Activated CD8-positive, alpha-beta T cell treated with anti-CD3 and anti-CD28 coated beads for 36 hours (primary cell): ENCODE data around the gene GREM1. TPM values are rescaled to one million over a fixed set of nuclear protein-coding genes. Genes with fewer than 3 reads are reported as not detected.

Source experiments
- ATAC-seq: fragments of 200-7000 bp; cut with Tn5 transposase; one replicate; pipeline ENCODE4 v1.10.0; 2021; ENCODE audit warnings: mild to moderate bottlenecking, moderate library complexity
- CTCF ChIA-PET: fragments of 350-600 bp; sonication (Branson Sonifier 250); formaldehyde crosslinking; loops from one replicate; lab custom pipeline; 2021; ENCODE audit warnings: antibody characterized with exemption; lab: Charles Lee
- POLR2A ChIA-PET: fragments of 350-600 bp; sonication (Branson Sonifier 250); formaldehyde crosslinking; loops from one replicate; lab custom pipeline; 2021; ENCODE audit warnings: antibody characterized with exemption; lab: Charles Lee
- DNase-seq: peaks from one replicate; pipeline ENCODE4 v3.0.0-alpha.2; 2020
- H3K27ac Mint-ChIP-seq: one replicate; pipeline ENCODE4 v1.8.0; 2021; ENCODE audit warnings: mild to moderate bottlenecking, mixed read lengths
- H3K27me3 Mint-ChIP-seq: one replicate; pipeline ENCODE4 v1.8.0; 2021; ENCODE audit warnings: mixed read lengths
- H3K36me3 Mint-ChIP-seq: one replicate; pipeline ENCODE4 v1.8.0; 2021; ENCODE audit warnings: low read depth, mixed read lengths
- H3K4me1 Mint-ChIP-seq: one replicate; pipeline ENCODE4 v1.8.0; 2021; ENCODE audit warnings: low read depth, mixed read lengths
- H3K4me3 Mint-ChIP-seq: one replicate; pipeline ENCODE4 v1.8.0; 2021; ENCODE audit warnings: mild to moderate bottlenecking, moderate library complexity, mixed read lengths
- H3K9me3 Mint-ChIP-seq: one replicate; pipeline ENCODE4 v1.8.0; 2021; ENCODE audit warnings: mixed read lengths
- CTCF ChIP-seq: fragments of 200-600 bp; IDR thresholded peaks from one replicate; pipeline ENCODE4 v1.8.0; 2022; ENCODE audit warnings: antibody characterized with exemption, mild to moderate bottlenecking
- intact Hi-C: fragments of 100-400 bp; cut with micrococcal nuclease; formaldehyde crosslinking; loops from one replicate; pipeline ENCODE4 v1.10.0; 2022
- total RNA-seq, 2 experiments: library from RNA; stranded (reverse); gene quantifications; one replicate each; pipeline ENCODE4 v1.2.3, GENCODE V29; 2021

The GREM1 gene
- total RNA-seq, 2 experiments from 2014 or later: not detected

- Mint-ChIP-seq H3K4me1 (no peaks in the 10 kb centered on the region), H3K9me3 (no peaks in the 10 kb centered on the region), H3K4me3 (no peak overlapping the region), H3K27me3 (peaks cover 32% of the 10 kb centered on the region), H3K27ac (no peak overlapping the region), H3K36me3 (no peaks in the 10 kb centered on the region)
- POLR2A ChIA-PET: no interaction called here
- CTCF ChIA-PET: interaction anchor here (1.0 kb wide), 1 partner anchor 108 kb away, joined by 3 read pairs; no protein-coding TSS in a partner anchor
- DNase-seq (no peak), ATAC-seq (no peak)
- intact Hi-C loops: no loop called here
- TF ChIP-seq CTCF: no peak
Observed at GRCh38 chr15:32735989-32736700, 18.3 kb downstream of the GREM1 start.

GRCh38 chr15:32736701-32737061 is 18.9 kb downstream of the GREM1 start:
- H3K4me3 Mint-ChIP-seq: no peak overlapping the region
- intact Hi-C loops: no loop called here
- H3K9me3 Mint-ChIP-seq: no peaks in the 10 kb centered on the region
- no peak for ATAC-seq
- no peak for DNase-seq
- H3K36me3 Mint-ChIP-seq: no peaks in the 10 kb centered on the region
- ChIA-PET POLR2A (no interaction called here), CTCF (interaction anchor here (1.0 kb wide), 1 partner anchor 107 kb away, joined by 3 read pairs; no protein-coding TSS in a partner anchor)
- H3K27ac Mint-ChIP-seq: no peak overlapping the region
- no peaks in the 10 kb centered on the region for H3K4me1 Mint-ChIP-seq
- peaks cover 28% of the 10 kb centered on the region for H3K27me3 Mint-ChIP-seq
- TF ChIP-seq CTCF: no peak

GRCh38 chr15:32737304-32737703 is 19.5 kb downstream of the GREM1 start:
- Mint-ChIP-seq H3K27ac (no peak overlapping the region), H3K4me3 (no peak overlapping the region), H3K36me3 (no peaks in the 10 kb centered on the region), H3K27me3 (peaks cover 26% of the 10 kb centered on the region), H3K9me3 (no peaks in the 10 kb centered on the region), H3K4me1 (no peaks in the 10 kb centered on the region)
- POLR2A ChIA-PET: no interaction called here
- intact Hi-C loops: no loop called here
- ATAC-seq: no peak
- CTCF ChIA-PET: no interaction called here
- DNase-seq: no peak
- TF ChIP-seq CTCF: no peak

- Mint-ChIP-seq H3K4me3 (no peak overlapping the region), H3K27me3 (peaks cover 26% of the 10 kb centered on the region), H3K36me3 (no peaks in the 10 kb centered on the region), H3K4me1 (no peaks in the 10 kb centered on the region), H3K27ac (no peak overlapping the region), H3K9me3 (no peaks in the 10 kb centered on the region)
- CTCF ChIA-PET: no interaction called here
- no peak for ATAC-seq
- no peak for TF ChIP-seq CTCF
- no peak for DNase-seq
- intact Hi-C loops: no loop called here
- POLR2A ChIA-PET: no interaction called here
Observed at GRCh38 chr15:32738666-32739065, 20.9 kb downstream of the GREM1 start.

GRCh38 chr15:32739522-32740063 is 21.8 kb downstream of the GREM1 start:
- no peak overlapping the region for H3K4me3 Mint-ChIP-seq
- CTCF ChIA-PET: interaction anchor here (1.3 kb wide), 1 partner anchor 77 kb away, joined by 3 read pairs; no protein-coding TSS in a partner anchor

More at GRCh38 chr15:32739522-32740063, 21.8 kb downstream of the GREM1 start:
- H3K27me3 Mint-ChIP-seq: peaks cover 24% of the 10 kb centered on the region
- POLR2A ChIA-PET: no interaction called here
- no peaks in the 10 kb centered on the region for H3K36me3 Mint-ChIP-seq
- TF ChIP-seq CTCF: no peak
- H3K4me1 Mint-ChIP-seq: no peaks in the 10 kb centered on the region
- no peaks in the 10 kb centered on the region for H3K9me3 Mint-ChIP-seq
- DNase-seq (no peak), ATAC-seq (no peak)
- intact Hi-C loops: no loop called here
- no peak overlapping the region for H3K27ac Mint-ChIP-seq
